Thyroid gland (tissue), 4 donors: Measurements from ENCODE around the gene TRPM5. TPM values are rescaled to one million over a fixed set of nuclear protein-coding genes. Genes with fewer than 3 reads are reported as not detected.

ENCODE experiments used
- DNase-seq, 2 donors: peaks; one replicate each; pipeline ENCODE4 v3.0.0-alpha.2; 2019
- H3K27ac ChIP-seq, 3 donors: fragments of 200-600 bp; sonication (generic); 1 replicate in 2 of 3; 2 replicates in 1 of 3; pipeline ENCODE4 v1.5.1; 2016 to 2019; ENCODE audit warnings: mild to moderate bottlenecking in 1 of 3, moderate library complexity in 1 of 3
- H3K27me3 ChIP-seq: fragments of 200-600 bp; sonication (generic); one replicate; pipeline ENCODE4 v1.5.1; 2019
- H3K36me3 ChIP-seq, 2 donors: fragments of 200-600 bp; sonication (generic); one replicate each; pipeline ENCODE4 v1.5.1; 2016 to 2019
- H3K4me1 ChIP-seq, 2 donors: fragments of 200-600 bp; sonication (generic); one replicate each; pipeline ENCODE4 v1.5.1; 2017 to 2019
- H3K4me3 ChIP-seq, 3 donors: fragments of 200-600 bp; sonication (generic); replicated peaks in 1 of 3; 1 replicate in 2 of 3; 2 replicates in 1 of 3; pipeline ENCODE4 v1.5.1; 2016; ENCODE audit warnings: mild to moderate bottlenecking in 1 of 3
- H3K9me3 ChIP-seq: fragments of 200-600 bp; sonication (generic); one replicate; pipeline ENCODE4 v1.5.1; 2017
- POLR2A ChIP-seq, 2 donors: fragments of 450-650 bp; IDR thresholded peaks; one replicate each; pipeline ENCODE4 v1.6.1; 2017; ENCODE audit warnings: antibody characterized with exemption in 2 of 2, mild to moderate bottlenecking in 2 of 2, moderate library complexity in 1 of 2
- WGBS, 2 donors: methylation state at CpG; one replicate each; pipeline ENCODE4 v1.1.5; 2017; 5-methylcytosine and 5-hydroxymethylcytosine counted together
- intact Hi-C: fragments of 100-400 bp; cut with DNase I; formaldehyde crosslinking; loops from one replicate; pipeline ENCODE4 v1.15.1; 2023
- total RNA-seq, 4 donors: library from RNA; depleted of rRNA; stranded (reverse); fragments of >200 nt; gene quantifications; one replicate each; pipeline ENCODE4 v1.2.3, GENCODE V29; 2016
- TF ChIP-seq, protein P1 (sequence below), 6 experiments: fragments of 200-600 bp in 3 of 6; fragments of 450-650 bp in 3 of 6; sonication (generic) in 3 of 6; IDR thresholded peaks; one replicate each; pipeline ENCODE4 v1.5.1; 2016 to 2019; ENCODE audit warnings: antibody characterized with exemption in 6 of 6, mild to moderate bottlenecking in 2 of 6, inconsistent platforms in 1 of 6, moderate library complexity in 1 of 6

Gene TRPM5
- total RNA-seq, 4 donors from 2014 or later, result 0.54 to 2.4 (median 0.73) TPM

DNA sequence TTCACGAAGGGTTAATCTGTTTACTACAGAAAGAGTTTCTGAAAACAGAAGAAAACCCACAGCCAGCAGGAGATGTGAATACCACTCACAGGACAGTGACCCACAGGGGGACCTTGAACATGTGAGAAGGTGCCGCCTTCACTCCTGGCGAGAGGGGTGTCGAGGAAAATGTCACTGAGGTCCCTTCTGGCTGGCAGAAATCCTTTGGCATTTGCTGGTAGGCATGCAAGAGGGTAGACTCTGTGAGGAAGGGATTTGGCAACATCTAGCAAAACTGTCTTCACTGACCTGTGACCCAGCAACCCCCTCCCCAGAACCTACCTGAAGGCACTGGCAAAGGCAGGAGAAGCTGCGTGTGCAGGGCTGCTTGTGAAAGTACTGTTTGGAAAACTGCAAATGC lies 9.1 kb upstream of the TRPM5 start:
- intact Hi-C loops, result no loop called here
- no peak for DNase-seq
- WGBS, 2 donors, result 96 to 97% methylated on average over 5 of the region's 5 CpGs
- H3K9me3 ChIP-seq, result no peaks in the 10 kb centered on the region
- TF ChIP-seq POLR2A (IDR thresholded peaks at IDR 0.05), result no peak
- TF ChIP-seq, protein P1, sequence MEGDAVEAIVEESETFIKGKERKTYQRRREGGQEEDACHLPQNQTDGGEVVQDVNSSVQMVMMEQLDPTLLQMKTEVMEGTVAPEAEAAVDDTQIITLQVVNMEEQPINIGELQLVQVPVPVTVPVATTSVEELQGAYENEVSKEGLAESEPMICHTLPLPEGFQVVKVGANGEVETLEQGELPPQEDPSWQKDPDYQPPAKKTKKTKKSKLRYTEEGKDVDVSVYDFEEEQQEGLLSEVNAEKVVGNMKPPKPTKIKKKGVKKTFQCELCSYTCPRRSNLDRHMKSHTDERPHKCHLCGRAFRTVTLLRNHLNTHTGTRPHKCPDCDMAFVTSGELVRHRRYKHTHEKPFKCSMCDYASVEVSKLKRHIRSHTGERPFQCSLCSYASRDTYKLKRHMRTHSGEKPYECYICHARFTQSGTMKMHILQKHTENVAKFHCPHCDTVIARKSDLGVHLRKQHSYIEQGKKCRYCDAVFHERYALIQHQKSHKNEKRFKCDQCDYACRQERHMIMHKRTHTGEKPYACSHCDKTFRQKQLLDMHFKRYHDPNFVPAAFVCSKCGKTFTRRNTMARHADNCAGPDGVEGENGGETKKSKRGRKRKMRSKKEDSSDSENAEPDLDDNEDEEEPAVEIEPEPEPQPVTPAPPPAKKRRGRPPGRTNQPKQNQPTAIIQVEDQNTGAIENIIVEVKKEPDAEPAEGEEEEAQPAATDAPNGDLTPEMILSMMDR (IDR thresholded peaks at IDR 0.05), result no peak
- no peaks in the 10 kb centered on the region for H3K36me3 ChIP-seq
- H3K27me3 ChIP-seq, result no peaks in the 10 kb centered on the region
- H3K27ac ChIP-seq, result no peak overlapping the region
- H3K4me3 ChIP-seq, result no peak overlapping the region
- H3K4me1 ChIP-seq, result peaks cover 0 to under 1% of the 10 kb centered on the region in 2 donors

DNA sequence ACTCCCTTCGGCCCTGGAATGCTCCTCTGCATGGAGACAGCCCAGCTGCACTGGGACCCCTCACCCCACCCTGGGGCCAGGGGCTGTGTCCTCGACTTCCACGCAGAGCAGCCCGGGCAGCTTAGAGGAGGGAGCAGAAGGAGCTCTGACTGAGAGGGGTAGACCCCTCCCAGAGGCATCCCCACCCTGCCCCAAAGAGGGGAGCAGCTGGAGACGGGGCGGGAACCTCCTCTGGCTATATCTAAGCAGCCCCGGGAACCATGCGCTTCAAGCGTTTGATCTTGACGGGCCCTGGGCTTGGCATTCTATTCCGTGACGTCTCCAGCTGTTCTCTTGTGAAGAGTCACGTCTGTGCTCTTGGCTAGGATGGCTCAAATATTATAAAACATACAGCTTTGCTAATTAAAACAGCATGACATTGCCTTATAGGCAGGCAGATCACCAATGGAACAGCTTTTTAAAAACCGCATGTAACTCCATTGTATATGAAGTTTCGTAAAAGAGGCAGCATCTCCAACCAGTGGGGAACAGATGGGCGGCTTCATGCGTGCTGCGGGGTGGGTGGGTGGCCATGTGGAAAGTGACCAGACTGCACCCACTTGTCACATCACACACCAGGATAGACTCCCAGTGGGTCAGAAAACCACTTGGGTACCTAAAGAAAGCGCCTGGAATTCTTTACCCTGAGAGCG lies 8.2 kb upstream of the TRPM5 start:
- H3K4me1 ChIP-seq, result peaks cover 6 to 10% of the 10 kb centered on the region in 2 donors
- no peaks in the 10 kb centered on the region for H3K36me3 ChIP-seq
- H3K27me3 ChIP-seq, result no peaks in the 10 kb centered on the region
- intact Hi-C loops, result no loop called here
- H3K4me3 ChIP-seq, result no peak overlapping the region
- no peaks in the 10 kb centered on the region for H3K9me3 ChIP-seq
- WGBS, 2 donors, result 75 to 87% methylated on average over 17 of the region's 20 CpGs
- no peak for DNase-seq
- no peak overlapping the region for H3K27ac ChIP-seq
- no peak for TF ChIP-seq POLR2A (IDR thresholded peaks at IDR 0.05)
- TF ChIP-seq, protein P1 (IDR thresholded peaks at IDR 0.05), result no peak

DNA sequence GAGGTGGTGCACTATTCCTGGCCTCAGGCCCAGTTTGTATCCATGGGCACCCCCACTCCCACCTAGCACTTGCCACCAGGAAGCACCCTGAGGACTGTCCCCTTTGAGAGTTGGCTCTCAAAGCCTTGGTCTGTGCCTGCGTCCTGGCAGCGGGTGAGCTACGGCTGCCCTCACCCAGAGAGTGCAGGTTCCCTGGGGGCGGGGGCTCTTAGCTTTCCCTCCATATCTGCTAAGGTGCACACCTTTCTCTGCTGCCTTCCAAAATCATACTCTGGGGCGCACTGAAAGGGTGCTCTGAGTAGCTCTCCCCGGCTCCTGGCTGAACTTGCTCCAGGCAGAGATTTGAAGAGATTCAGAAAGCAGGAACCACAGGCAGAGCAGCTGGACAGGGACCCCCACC lies 7.6 kb upstream of the TRPM5 start:
- Histone ChIP-seq H3K27me3 (no peaks in the 10 kb centered on the region), H3K36me3 (no peaks in the 10 kb centered on the region), H3K9me3 (no peaks in the 10 kb centered on the region), H3K4me3 (no peak overlapping the region), H3K27ac (no peak overlapping the region), H3K4me1 (peaks cover 12 to 16% of the 10 kb centered on the region in 2 donors)
- DNase-seq, result no peak
- TF ChIP-seq, protein P1 (IDR thresholded peaks at IDR 0.05), result no peak
- TF ChIP-seq POLR2A (IDR thresholded peaks at IDR 0.05), result no peak
- intact Hi-C loops, result no loop called here
- 45 to 81% methylated on average over 2 to 5 of the region's 6 CpGs for WGBS, 2 donors

DNA sequence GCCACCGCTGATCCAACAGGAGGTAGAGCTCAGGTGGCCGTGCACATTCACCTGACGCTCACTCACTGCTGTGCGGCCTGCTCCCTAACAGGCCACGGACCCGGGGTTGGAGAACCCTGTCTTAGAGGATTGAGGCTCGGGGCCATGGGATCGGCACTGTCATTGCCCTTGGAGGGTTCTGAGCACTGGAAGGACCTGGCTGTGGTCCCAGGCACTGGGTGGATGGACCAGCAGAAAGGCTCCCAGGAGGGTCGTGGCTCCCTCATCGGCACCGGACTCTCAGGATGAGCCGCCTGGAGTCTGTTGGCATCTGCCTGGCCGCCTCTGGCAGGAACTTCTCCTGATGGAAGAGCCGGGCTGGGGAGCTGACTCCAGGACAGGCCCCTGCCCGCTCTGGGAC lies 7.0 kb upstream of the TRPM5 start:
- Histone ChIP-seq H3K27me3 (no peaks in the 10 kb centered on the region), H3K4me3 (no peak overlapping the region), H3K36me3 (no peaks in the 10 kb centered on the region), H3K27ac (no peak overlapping the region), H3K9me3 (no peaks in the 10 kb centered on the region), H3K4me1 (peaks cover 17 to 21% of the 10 kb centered on the region in 2 donors)
- WGBS, 2 donors, result 93 to 94% methylated on average over 8 to 12 of the region's 15 CpGs
- intact Hi-C loops, result no loop called here
- no peak for DNase-seq
- TF ChIP-seq POLR2A (IDR thresholded peaks at IDR 0.05), result no peak
- TF ChIP-seq, protein P1 (IDR thresholded peaks at IDR 0.05), result no peak

GRCh38 chr11:2450321-2451041 lies 6.2 kb upstream of the TRPM5 start:
- H3K9me3 ChIP-seq, result no peaks in the 10 kb centered on the region
- no peak for DNase-seq
- intact Hi-C loops, result no loop called here
- no peaks in the 10 kb centered on the region for H3K27me3 ChIP-seq
- H3K27ac ChIP-seq, result no peak overlapping the region
- peaks cover 24% of the 10 kb centered on the region in 2 donors for H3K4me1 ChIP-seq
- H3K4me3 ChIP-seq, result no peak overlapping the region
- TF ChIP-seq POLR2A (IDR thresholded peaks at IDR 0.05), result no peak
- TF ChIP-seq, protein P1 (IDR thresholded peaks at IDR 0.05), result no peak
- WGBS, 2 donors, result 84 to 88% methylated on average over 13 to 16 of the region's 19 CpGs
- no peaks in the 10 kb centered on the region for H3K36me3 ChIP-seq
